ENCODE measurements around the gene NPIPB4.
"Not testable (repeated sequence)": the region's sequence is repeated elsewhere in the genome, so short reads cannot be mapped to it uniquely, and the experiment has no call there.

DNA sequence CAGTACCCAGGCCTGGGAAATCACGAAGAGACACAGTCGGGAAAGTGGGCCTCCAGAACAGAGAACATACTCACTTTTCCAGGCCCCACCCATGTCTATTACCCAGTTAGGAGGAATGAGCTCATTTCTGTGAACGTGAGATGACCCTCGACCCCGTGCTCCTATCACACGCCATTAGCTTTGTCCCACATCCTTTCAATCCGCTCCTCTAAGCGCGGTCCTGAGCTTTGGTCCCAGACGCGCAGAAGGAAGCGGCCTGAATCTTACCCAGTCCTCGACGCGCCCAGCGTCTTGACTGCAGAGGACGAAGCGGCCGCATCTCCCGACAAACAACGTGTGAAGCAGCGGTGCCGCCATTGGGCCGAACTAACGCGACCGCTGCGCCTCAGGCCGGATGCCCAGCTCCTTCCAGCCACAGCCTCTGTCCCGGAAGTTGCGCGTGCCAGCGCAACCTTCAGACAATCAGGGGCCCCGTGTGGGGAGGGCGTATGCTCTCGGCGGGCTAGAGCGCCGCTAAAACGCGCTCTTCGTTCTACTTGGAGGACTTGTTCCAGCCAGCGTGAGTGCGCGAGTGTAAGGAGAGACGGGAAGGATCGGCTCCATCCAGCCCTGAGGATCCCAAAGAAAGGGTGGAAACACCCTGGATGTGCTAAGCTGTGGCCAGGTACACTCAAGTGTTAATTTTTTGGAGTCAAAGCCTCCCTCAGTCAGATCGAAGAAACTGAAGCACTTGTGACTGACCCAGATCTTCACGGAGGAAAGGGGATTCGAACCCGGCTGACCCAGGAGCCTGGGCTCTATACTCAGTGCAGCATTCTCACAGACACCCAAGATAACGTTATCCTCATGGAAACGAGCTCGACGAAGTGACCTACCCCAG, 37.3 kb downstream of the NPIPB4 start:
- TF ChIP-seq, protein P1, sequence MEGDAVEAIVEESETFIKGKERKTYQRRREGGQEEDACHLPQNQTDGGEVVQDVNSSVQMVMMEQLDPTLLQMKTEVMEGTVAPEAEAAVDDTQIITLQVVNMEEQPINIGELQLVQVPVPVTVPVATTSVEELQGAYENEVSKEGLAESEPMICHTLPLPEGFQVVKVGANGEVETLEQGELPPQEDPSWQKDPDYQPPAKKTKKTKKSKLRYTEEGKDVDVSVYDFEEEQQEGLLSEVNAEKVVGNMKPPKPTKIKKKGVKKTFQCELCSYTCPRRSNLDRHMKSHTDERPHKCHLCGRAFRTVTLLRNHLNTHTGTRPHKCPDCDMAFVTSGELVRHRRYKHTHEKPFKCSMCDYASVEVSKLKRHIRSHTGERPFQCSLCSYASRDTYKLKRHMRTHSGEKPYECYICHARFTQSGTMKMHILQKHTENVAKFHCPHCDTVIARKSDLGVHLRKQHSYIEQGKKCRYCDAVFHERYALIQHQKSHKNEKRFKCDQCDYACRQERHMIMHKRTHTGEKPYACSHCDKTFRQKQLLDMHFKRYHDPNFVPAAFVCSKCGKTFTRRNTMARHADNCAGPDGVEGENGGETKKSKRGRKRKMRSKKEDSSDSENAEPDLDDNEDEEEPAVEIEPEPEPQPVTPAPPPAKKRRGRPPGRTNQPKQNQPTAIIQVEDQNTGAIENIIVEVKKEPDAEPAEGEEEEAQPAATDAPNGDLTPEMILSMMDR (IDR thresholded peaks at IDR 0.05) = not testable (repeated sequence)
- peak; percentile 48 to 83 for TF ChIP-seq POLR2AphosphoS5 (IDR thresholded peaks at IDR 0.05; ENCODE audit: insufficient read depth in 1 of 2, low read depth in 1 of 2)
- TF ChIP-seq POLR2A (IDR thresholded peaks at IDR 0.05) = not testable (repeated sequence)
